Activated CD8-positive, alpha-beta memory T cell treated with anti-CD3 and anti-CD28 coated beads for 48 hours (primary cell): ENCODE data around the gene COTL1.

Source experiments
- DNase-seq, 3 experiments: peaks; one replicate each; pipeline ENCODE4 v3.0.0-alpha.2; 2020; ENCODE audit warnings: low read depth in 2 of 3, low spot score in 2 of 3

The COTL1 gene

DNA sequence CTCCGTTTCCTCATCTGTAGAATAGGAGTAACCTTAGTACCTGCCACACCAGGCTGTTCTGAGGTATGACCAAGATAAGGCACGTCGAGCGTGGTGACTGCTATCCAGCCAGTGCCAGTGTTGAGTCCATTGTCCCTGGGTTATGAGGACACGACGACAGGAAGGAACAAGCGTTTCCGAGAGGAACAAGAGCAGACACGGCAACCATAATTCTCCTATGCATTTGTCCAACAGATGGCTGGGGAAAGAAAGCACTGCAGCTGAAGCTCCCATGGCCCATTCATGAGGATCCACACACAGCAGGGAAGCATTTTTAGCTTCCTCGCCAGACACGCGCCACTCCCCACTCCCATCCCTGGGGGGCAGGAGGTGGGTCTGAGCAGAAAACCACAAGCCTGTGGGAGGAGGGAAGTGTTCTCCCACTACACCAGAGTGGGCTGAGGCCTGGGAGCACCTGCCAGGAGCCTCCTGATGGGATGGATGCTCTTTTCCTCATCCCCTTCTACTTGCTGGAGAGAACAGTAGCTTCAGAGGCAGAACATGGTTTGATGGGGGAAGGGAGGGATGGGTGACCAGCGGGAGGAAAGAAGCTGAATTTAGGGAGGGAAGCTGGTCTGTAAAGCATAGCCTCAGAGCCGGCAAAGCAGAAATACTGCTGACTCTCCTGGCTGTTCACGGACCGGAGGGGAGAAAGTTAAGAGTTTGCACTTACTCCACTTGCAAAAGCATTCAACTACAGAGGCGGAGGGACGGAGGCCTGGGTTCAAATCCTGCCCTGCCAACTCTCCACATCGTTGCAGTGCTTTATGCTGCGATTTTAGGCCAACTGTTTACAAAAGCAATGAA is 2.7 kb downstream of the COTL1 start:
- DNase-seq: no peak

DNA sequence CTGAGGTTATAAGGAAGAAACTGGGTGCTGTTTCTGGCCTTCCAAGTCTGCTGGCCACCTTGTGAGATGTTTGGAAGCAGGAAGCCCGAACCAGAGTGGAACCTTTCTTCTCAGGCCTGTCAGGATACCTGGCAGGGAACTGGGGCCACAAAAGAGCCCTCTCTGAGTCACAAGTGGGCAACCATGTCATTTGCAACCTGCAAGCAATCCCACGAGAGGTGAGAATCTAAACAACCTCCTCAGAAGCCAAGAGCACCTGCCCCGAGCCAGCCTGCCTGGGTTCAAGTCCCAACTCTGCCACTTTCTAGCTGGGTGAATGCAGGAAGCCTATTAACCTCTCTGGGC is 3.3 kb downstream of the COTL1 start:
- DNase-seq: no peak

DNA sequence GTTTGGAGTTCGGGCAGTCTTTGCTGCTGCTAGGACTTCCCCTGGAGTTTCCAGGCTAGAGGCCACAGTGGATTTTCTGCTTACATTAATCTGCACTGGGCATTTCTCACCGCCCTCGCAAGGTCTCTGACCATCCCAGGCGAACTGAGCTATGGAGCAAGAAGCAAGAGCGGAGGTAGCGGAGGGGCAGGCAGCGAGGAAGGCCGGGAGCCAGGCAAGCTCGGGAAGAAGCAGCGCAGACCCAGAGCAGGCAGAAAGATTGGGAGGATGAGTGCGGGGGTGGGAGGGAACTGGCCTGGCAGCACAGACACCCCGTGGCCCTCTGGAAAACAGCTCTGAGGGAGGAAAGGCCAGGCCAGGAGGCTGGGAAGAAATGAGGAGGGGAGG is 3.8 kb downstream of the COTL1 start:
- DNase-seq: no peak

DNA sequence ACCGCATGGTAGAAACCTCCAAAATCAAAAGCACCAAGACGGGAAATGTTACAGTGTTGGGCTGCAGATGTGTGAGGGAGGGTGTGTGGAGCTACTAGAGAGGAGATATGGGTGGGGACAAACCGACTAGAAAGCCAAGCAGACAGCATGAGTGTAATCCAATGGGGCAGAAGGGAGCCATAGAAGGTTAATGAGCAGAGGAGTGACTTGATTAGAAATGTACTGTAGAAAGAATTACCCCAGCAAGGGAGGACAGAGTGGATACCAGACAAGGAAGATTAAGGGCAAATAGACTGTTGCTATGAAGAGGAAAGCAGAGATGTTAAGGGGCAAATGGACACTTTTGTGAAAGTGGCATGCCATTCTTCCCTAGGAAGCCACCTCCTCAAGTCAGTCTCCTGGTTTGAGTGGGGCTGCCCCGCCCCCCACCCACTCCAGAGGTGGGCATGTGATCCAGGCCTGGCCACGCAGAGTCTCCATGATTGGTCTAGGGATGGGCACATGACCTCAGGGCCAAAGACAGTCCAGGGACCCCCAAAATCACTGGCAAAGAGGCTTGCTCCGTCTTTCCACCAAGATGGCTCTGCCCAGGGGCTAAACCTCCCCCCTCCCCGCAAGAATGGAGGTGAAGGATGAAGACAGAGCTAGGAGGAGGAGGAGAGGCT is 4.3 kb downstream of the COTL1 start:
- no peak for DNase-seq

DNA sequence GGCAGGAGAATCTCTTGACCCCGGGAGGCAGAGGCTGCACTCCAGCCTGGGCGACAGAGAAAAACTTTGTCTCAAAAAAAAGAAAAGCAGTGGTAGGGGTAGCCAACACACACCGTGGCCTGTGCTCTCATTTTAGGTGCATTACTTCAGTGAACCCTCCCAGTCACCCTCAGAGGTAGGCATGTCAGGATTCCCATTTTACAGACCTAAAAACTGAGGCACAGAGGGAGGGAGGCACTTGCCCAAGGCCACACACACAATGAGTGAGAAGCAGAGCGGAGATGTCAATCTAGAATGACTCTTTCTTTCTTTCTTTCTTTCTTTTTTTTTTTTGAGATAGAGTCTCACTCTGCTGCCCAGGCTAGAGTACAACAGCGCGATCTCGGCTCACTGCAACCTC is 5.2 kb downstream of the COTL1 start:
- DNase-seq: no peak

DNA sequence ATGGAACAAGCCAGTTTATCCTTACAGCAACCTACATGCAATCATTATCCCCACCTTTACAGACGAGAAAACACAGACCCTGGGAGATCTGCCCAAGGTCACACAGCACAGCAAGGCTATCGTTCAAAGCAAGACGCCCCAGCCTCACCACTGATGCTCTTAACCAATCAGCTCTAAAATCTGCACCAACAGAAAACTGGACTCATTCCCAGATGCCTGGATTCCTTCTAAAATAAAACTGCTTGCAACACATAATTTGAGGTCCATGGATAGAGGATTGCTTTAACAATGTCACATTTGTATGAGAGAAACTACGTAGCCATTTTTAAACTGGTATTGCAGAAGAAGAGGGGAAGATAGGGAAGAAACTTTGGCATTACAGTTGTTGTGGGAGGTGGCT is 6.8 kb downstream of the COTL1 start:
- DNase-seq: no peak

DNA sequence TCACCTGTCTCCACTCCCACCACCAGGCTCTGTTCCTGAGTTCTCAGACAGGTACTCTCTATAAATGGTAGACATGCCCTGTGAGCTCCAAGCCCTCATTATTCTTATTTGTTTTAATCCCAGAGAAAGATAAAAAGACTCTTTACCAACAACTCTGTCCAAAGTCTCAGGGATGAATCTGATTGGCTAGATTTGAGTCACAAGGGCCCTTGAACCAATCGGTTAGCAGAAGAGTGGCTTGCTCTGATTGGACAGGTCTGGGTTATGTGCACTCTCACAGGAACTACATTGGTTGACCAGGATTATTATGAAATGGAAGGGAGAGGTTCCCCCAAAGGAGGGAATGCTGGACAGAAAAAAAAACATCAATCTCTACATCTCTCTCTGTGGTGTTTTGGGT is 7.5 kb downstream of the COTL1 start:
- no peak for DNase-seq

DNA sequence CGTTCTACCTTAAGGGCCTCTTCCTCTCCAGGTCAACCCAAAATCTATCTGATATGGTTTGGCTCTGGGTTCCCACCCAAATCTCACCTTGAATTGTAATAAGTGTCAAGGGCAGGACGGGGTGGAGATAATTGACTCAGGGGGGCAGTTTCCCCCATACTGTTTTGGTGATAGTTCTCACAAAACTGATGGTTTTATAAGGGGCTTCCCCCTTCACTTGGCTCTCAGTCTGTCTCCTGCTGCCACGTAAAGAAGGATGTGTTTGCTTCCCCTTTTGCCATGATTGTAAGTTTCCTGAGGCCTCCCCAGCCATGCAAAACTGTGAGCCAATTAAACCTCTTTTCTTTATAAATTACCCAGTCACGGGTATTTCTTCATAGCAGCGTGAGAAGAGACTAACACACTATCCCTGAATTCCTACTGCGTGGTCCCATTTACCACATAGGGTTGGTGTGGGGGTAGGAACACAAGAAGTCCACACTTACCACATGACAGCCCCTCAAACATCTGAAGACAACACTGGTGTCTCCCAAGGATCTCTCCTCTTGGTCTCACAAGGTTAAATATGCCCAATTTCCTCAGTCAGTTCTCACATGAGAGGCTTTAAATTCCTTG is 8.2 kb downstream of the COTL1 start:
- no peak for DNase-seq

DNA sequence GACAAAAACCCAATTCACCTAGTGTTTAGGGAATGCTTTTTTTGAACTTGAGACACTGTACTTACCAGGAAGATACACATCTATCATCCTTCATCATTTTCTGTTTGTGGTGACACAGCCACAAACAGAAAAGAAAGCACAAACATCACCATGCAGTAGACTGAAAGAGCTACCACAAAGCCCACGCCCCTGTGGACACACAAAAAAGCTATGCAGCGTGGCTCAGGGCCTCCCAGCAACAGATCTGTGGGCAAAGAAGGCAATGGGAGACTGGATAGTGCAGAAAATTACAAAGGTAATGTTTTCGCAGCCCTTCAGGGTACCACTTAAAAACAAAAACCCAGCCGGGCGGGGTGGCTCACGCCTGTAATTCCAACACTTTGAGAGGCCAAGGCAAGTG is 9.6 kb downstream of the COTL1 start:
- DNase-seq: no peak

DNA sequence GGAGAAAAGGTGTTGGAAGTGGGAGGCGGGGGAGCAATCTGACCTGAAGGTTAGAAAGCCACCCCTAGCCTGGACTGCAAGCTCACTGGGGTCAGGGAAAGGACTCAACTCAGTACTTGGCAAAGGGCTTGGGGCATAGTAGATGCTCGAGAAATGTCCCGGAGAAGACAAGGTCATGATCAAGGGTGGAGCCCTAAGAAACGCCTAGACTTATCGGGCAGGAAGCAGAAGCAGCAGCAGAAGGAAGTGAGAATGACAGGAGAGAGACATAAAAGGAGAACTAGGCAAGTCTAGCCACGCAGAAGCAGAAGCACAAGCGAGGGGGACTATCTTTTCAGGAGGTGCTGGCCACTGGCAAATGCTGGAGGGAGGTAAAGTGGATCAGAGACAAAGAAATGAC is 10.2 kb downstream of the COTL1 start:
- no peak for DNase-seq

DNA sequence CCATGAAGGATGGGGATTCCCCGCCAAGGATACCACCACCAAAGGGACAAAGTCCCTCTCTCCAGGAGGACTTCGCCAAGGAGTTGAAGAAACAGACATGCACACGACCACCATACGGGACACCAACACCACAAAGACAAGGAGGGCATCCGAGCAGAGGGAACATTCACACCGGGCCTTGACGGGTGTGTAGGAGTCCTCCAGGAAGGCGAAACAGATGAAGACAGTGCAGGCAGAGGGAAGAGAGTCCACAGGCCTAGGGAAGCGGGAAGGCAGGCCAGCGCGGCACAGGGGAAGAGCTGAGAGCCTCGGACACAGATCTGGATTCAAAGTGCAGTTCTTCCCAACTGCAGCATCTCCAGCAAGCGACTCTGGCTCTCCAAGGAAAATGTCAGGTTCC is 10.8 kb downstream of the COTL1 start:
- DNase-seq: no peak

DNA sequence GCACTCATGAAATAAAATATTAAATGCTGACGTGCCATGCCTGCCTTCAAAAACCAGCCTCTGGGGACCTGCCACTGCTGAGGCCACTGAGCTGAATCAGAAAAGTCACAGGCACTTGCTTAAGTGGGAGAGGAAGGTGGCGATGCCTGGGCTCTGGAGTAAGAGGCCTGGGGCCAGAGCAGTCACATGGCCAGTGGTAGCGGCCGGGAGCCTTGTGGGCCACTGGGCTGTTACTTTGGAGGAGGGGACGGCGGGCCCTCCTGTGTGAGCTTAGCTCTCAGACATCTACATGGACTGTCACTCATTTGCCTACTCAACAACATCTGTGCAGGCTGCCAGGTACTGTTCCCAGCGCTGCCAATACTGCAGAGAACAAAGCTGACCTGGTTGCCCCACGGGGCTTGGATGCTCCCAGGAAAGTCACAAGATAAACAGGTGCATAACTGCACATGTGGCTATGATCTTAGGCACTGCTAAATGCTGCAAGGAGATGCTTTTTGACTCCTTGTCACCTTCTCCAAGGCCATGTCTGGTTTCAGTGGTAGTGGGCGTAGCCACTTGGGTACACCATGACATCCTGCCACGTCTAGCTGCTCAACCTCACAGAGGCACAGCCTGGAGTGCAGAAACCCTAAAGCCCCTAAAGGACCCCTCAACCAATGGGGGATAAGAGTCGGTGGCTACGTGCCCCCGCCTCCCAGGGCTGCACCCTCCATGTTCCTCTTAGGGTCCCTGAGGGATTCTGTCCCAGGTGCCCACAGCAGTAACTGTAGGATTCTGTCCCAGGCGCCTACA is 11.6 kb downstream of the COTL1 start:
- DNase-seq: no peak

DNA sequence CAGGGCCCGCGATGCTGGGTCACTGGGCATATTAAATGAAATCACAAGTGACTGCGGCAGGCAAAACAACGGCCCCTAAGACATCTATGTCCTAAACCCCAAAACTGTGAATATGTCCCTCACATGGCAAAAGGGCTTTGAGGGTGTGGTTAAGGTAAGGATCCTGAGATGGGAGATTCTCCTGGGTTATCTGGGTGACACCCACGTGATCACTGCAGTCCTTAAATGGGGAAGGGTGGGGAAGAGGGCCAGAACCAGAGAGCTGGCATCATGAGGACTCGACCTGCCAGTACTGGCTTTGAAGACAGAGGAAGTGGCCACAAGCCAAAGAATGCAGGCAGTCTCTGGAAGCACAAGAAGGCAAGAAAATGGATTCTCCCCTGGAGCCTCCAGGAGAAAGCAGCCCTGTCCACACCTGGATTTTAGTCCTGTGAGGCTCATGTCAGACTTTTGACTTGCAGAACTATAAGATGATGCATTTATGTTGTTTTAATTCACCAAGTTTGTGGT is 12.5 kb downstream of the COTL1 start:
- no peak for DNase-seq

DNA sequence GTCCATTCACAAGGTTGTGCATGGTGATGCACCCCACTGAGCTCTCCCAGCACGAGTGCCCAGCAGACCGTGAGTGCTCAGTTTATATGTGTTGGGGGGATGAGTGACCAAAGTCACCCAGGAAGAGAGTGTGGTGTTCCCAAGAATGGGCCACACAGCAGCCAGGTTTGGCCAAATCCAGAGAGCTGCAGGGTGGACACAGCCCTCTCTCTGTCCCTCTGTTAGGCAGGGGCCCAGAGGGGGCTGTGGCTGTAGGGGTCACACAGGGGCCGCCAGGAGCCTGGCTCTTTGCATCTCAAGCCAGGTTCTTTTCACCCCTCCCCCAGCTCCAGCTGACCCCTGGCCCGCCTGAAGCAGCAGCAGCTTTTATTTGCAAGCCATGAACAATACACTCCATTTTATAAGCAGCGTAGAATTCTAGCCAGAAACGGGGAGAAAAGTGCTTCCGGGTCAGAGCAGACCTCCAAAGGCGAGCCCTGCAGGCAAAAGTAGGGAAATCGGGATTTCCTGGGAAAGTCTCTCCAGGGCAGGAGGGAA is 13.3 kb downstream of the COTL1 start:
- DNase-seq: no peak

DNA sequence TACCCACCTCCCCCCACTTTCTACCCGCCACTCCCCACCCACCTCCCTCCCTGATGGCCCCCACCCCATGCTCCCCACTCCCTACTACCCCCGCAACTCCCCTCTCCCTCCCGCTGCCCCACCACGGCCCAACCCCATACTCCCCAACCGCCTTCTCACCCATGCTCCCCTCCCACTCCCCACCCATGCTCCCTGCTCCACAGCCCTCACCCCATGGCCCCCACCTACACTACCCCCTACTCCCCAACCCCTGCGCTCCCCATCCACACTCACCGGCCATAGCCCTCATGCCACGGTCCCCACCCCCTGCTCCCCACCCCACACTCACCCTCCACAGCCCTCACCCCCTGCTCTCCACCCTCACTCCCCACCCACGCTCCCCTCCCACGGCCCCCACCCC is 13.9 kb downstream of the COTL1 start:
- no peak for DNase-seq

DNA sequence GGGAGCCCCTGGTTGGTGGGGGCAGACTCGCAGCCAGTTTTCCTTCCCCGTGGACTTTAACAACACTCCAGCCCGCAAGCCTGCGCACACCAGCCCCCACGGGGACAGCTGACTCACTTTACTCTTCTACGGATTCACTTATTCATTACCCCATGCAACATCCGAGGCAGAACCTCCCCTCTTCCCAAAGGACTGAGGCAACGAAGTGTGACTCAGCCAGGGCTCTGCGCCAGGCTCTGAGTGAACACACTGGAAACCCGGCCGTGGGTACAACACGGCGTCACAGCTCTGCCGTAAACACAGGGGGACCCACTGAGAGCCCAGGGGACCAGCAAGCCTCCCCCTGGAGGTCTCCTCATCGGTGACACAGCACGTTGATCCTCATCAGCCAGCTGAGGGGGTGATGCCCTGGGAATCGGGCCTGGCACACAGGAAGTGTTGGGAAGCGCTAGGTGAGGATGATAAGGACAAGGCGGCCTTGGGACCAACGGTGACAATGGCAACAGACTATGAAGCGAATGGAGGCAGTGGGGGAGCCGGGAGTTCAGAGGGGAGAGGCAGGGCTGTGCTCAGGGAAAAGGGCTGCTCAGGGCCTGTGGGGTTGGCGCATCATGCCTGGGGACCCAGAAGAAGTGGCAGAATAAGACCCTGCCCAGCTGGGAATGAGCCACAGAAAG is 14.6 kb downstream of the COTL1 start:
- no peak for DNase-seq

DNA sequence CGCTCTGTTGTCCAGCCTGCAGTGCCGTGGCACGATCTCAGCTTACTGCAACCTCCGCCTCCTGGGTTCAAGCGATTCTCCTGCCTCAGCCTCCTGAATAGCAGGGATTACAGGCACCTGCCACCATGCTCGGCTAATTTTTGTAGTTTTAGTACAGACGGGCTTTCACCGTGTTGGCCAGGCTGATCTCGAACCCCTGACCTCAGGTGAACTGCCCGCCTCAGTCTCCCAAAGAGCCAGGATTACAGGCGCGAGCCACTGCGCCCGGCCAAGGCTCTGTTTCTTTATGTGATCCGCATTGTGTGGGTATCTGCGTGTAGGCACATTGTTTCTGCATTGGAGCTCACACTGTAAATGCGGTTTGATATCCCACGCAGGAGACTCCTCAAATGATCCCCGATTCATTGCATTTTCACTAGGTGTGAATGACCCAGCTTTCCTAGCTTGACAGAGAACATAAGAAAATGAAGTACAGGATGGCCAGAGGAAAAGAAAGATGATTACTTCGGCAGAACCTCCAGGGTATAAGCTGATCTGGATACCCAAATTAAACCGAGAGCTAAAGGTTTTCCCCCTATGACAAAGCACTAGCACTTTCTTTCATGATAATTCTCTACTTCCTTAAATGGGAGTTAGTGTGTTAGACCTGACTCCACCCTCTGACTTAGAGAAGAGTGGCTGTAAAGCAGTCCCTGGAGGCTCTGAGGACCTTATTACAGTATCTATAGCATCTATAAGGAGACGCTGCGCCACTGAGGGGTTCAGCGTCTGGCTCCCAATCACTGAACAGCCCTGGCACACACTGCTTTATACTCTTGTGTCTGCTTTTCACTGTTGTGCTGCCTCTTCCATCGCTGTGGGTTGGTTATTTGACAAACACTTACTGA is 17.3 kb downstream of the COTL1 start:
- no peak for DNase-seq

DNA sequence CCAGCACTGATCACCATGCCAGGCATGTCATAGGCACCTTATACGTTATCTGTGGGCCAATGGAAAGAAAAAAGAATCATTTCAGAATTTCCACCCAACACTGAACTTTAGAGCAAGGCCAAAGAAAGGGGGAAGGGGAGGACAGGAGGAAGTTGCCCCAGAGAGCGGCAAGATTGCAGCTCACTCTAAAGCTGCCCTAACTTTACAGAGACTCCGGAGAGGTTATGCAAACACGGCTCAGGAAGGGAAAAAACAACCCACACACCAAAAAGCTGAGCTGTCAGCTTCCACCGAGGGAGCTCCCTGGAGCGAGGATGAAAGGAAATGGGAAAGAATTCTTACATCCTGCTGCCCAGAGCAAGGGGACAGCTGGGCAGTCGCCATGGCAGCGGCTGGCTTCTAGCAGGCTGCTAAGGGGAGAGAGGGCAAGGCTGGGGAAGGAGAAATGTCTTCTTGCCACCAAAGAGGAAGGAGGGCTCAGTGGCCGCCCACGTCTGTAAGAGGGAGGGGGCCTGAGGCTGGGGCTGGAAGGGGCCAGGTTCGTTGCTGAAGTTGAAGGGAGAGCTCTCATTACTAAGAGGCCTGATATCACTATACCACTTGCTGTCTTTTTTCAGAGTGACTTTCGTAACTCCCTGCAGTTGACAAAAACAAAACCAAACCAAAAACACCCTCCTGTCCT is 18.2 kb downstream of the COTL1 start:
- DNase-seq: peak in 1 of 3 experiments; percentile 60

DNA sequence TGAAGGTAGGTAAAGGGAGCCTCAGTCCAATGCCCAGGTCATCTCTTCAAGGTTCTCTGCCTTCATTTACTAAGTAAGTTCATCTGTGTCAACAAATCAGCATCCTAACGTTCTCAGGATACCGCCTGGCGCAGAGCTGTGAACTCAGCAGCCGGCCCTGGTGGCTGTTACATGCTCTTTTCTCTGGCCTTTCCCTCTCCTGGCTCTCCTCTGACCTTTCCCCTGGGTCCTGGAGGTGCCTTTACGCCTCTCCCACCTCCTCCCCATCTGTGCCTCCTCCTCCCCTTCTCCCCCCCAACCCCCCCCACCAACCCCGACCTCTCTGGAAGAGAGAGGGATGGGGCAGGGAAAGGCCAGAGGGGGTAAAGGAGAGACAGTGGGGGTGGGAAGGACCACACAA is 19.5 kb downstream of the COTL1 start:
- no peak for DNase-seq
